Measurements from ENCODE around the gene COL18A1.

COL18A1 gene

GRCh38 chr21:45545691-45546531 is 140.9 kb downstream of the COL18A1 start:
- no peaks in the 10 kb centered on the region for H3K27me3 ChIP-seq (replicated peaks in 2 of 5; ENCODE audit: control insufficient read depth in 4 of 5, insufficient read depth in 5 of 5, low read length in 4 of 5)

GRCh38 chr21:45546636-45547544 is 141.9 kb downstream of the COL18A1 start:
- POLR2A ChIA-PET, result interaction anchor here (0.7 kb wide), 1 partner anchor 273 kb away, joined by 4 read pairs; no protein-coding TSS in a partner anchor
- DNase-seq, result no peak
- Histone ChIP-seq H3K9me3 (ENCODE audit: control extremely low read depth in 1 of 5, control insufficient read depth in 4 of 5, insufficient read depth in 2 of 5, low read depth in 1 of 5, low read length in 4 of 5) (no peaks in the 10 kb centered on the region), H3K36me3 (ENCODE audit: control insufficient read depth in 4 of 4, insufficient read depth in 4 of 4, low read length in 3 of 4) (no peaks in the 10 kb centered on the region), H3K4me3 (ENCODE audit: control insufficient read depth in 1 of 7, extremely low read depth in 1 of 7, insufficient read depth in 4 of 7, low read depth in 2 of 7, low read length in 6 of 7) (no peak overlapping the region), H3K27me3 (replicated peaks in 2 of 5; ENCODE audit: control insufficient read depth in 4 of 5, insufficient read depth in 5 of 5, low read length in 4 of 5) (no peaks in the 10 kb centered on the region), H3K4me1 (ENCODE audit: control extremely low read depth in 1 of 4, control insufficient read depth in 4 of 4, insufficient read depth in 4 of 4, low read length in 3 of 4) (peaks cover 5 to 47% (median 41%) of the 10 kb centered on the region in 4 experiments), H3K27ac (ENCODE audit: insufficient read depth in 1 of 2, low read depth in 1 of 2, low read length in 2 of 2, poor library complexity in 1 of 2, severe bottlenecking in 2 of 2) (no peak overlapping the region)
- 98% methylated on average over 12 of the region's 16 CpGs for WGBS (ENCODE audit: insufficient coverage)
- CTCF ChIA-PET, result interaction anchor here (1.0 to 2.2 kb wide), 2 partner anchors 10 to 56 kb away, joined by 3 to 7 read pairs; no protein-coding TSS in a partner anchor

More at GRCh38 chr21:45545691-45546531, 140.9 kb downstream of the COL18A1 start:
- POLR2A ChIA-PET, result interaction anchor here (0.7 kb wide), 1 partner anchor 274 kb away, joined by 4 read pairs; no protein-coding TSS in a partner anchor
- H3K4me3 ChIP-seq (ENCODE audit: control insufficient read depth in 1 of 7, extremely low read depth in 1 of 7, insufficient read depth in 4 of 7, low read depth in 2 of 7, low read length in 6 of 7), result no peak overlapping the region
- no peak for DNase-seq
- H3K4me1 ChIP-seq (ENCODE audit: control extremely low read depth in 1 of 4, control insufficient read depth in 4 of 4, insufficient read depth in 4 of 4, low read length in 3 of 4), result peaks cover 0 to 45% (median 39%) of the 10 kb centered on the region in 4 experiments
- peaks cover 0 to 3% (median 0%) of the 10 kb centered on the region in 4 experiments for H3K36me3 ChIP-seq (ENCODE audit: control insufficient read depth in 4 of 4, insufficient read depth in 4 of 4, low read length in 3 of 4)
- H3K27ac ChIP-seq (ENCODE audit: insufficient read depth in 1 of 2, low read depth in 1 of 2, low read length in 2 of 2, poor library complexity in 1 of 2, severe bottlenecking in 2 of 2), result no peak overlapping the region
- CTCF ChIA-PET, result interaction anchor here (2.2 kb wide), 1 partner anchor 11 kb away, joined by 7 read pairs; no protein-coding TSS in a partner anchor
- no peaks in the 10 kb centered on the region for H3K9me3 ChIP-seq (ENCODE audit: control extremely low read depth in 1 of 5, control insufficient read depth in 4 of 5, insufficient read depth in 2 of 5, low read depth in 1 of 5, low read length in 4 of 5)
- WGBS (ENCODE audit: insufficient coverage), result 94% methylated on average over 19 of the region's 22 CpGs

- peaks cover 5 to 53% (median 48%) of the 10 kb centered on the region in 4 experiments for H3K4me1 ChIP-seq (ENCODE audit: control extremely low read depth in 1 of 4, control insufficient read depth in 4 of 4, insufficient read depth in 4 of 4, low read length in 3 of 4)
- WGBS (ENCODE audit: insufficient coverage), result 100% methylated on average over 1 of the region's 3 CpGs
- CTCF ChIA-PET, result interaction anchor here (0.6 to 2.2 kb wide), 3 partner anchors 9 to 55 kb away, joined by 3 to 7 read pairs (median 3); no protein-coding TSS in a partner anchor
- H3K27me3 ChIP-seq (replicated peaks in 2 of 5; ENCODE audit: control insufficient read depth in 4 of 5, insufficient read depth in 5 of 5, low read length in 4 of 5), result no peaks in the 10 kb centered on the region
- DNase-seq, result no peak
- POLR2A ChIA-PET, result no interaction called here
- no peaks in the 10 kb centered on the region for H3K36me3 ChIP-seq (ENCODE audit: control insufficient read depth in 4 of 4, insufficient read depth in 4 of 4, low read length in 3 of 4)
- H3K27ac ChIP-seq (ENCODE audit: insufficient read depth in 1 of 2, low read depth in 1 of 2, low read length in 2 of 2, poor library complexity in 1 of 2, severe bottlenecking in 2 of 2), result no peak overlapping the region
- no peak overlapping the region for H3K4me3 ChIP-seq (ENCODE audit: control insufficient read depth in 1 of 7, extremely low read depth in 1 of 7, insufficient read depth in 4 of 7, low read depth in 2 of 7, low read length in 6 of 7)
- no peaks in the 10 kb centered on the region for H3K9me3 ChIP-seq (ENCODE audit: control extremely low read depth in 1 of 5, control insufficient read depth in 4 of 5, insufficient read depth in 2 of 5, low read depth in 1 of 5, low read length in 4 of 5)
Observed at GRCh38 chr21:45547545-45547900, 142.6 kb downstream of the COL18A1 start.

GRCh38 chr21:45548711-45549491 is 143.9 kb downstream of the COL18A1 start:
- WGBS (ENCODE audit: insufficient coverage), result 76% methylated on average over 5 of the region's 9 CpGs
- peaks cover 5 to 49% (median 43%) of the 10 kb centered on the region in 4 experiments for H3K4me1 ChIP-seq (ENCODE audit: control extremely low read depth in 1 of 4, control insufficient read depth in 4 of 4, insufficient read depth in 4 of 4, low read length in 3 of 4)
- ChIA-PET POLR2A (interaction anchor here (0.5 kb wide), 1 partner anchor 1670 kb away, joined by 3 read pairs; no protein-coding TSS in a partner anchor), CTCF (no interaction called here)
- H3K27me3 ChIP-seq (replicated peaks in 2 of 5; ENCODE audit: control insufficient read depth in 4 of 5, insufficient read depth in 5 of 5, low read length in 4 of 5), result no peaks in the 10 kb centered on the region
- no peak overlapping the region for H3K4me3 ChIP-seq (ENCODE audit: control insufficient read depth in 1 of 7, extremely low read depth in 1 of 7, insufficient read depth in 4 of 7, low read depth in 2 of 7, low read length in 6 of 7)
- no peak overlapping the region for H3K27ac ChIP-seq (ENCODE audit: insufficient read depth in 1 of 2, low read depth in 1 of 2, low read length in 2 of 2, poor library complexity in 1 of 2, severe bottlenecking in 2 of 2)
- H3K36me3 ChIP-seq (ENCODE audit: control insufficient read depth in 4 of 4, insufficient read depth in 4 of 4, low read length in 3 of 4), result no peaks in the 10 kb centered on the region
- DNase-seq, result no peak
- no peaks in the 10 kb centered on the region for H3K9me3 ChIP-seq (ENCODE audit: control extremely low read depth in 1 of 5, control insufficient read depth in 4 of 5, insufficient read depth in 2 of 5, low read depth in 1 of 5, low read length in 4 of 5)

- Histone ChIP-seq H3K9me3 (ENCODE audit: control extremely low read depth in 1 of 5, control insufficient read depth in 4 of 5, insufficient read depth in 2 of 5, low read depth in 1 of 5, low read length in 4 of 5) (no peaks in the 10 kb centered on the region), H3K4me1 (ENCODE audit: control extremely low read depth in 1 of 4, control insufficient read depth in 4 of 4, insufficient read depth in 4 of 4, low read length in 3 of 4) (peaks cover 5 to 47% (median 43%) of the 10 kb centered on the region in 4 experiments), H3K27ac (ENCODE audit: insufficient read depth in 1 of 2, low read depth in 1 of 2, low read length in 2 of 2, poor library complexity in 1 of 2, severe bottlenecking in 2 of 2) (peak overlapping the region; percentile 28 to 49), H3K4me3 (ENCODE audit: control insufficient read depth in 1 of 7, extremely low read depth in 1 of 7, insufficient read depth in 4 of 7, low read depth in 2 of 7, low read length in 6 of 7) (peak overlapping the region in 5 of 7 experiments; percentile 32 to 66 (median 53)), H3K27me3 (replicated peaks in 2 of 5; ENCODE audit: control insufficient read depth in 4 of 5, insufficient read depth in 5 of 5, low read length in 4 of 5) (no peaks in the 10 kb centered on the region), H3K36me3 (ENCODE audit: control insufficient read depth in 4 of 4, insufficient read depth in 4 of 4, low read length in 3 of 4) (no peaks in the 10 kb centered on the region)
- ChIA-PET POLR2A (no interaction called here), CTCF (interaction anchor here (1.5 to 1.8 kb wide), 3 partner anchors 14 to 67 kb away, joined by 3 to 5 read pairs (median 4); no protein-coding TSS in a partner anchor)
- WGBS (ENCODE audit: insufficient coverage), result 50% methylated on average over 8 of the region's 15 CpGs
- peak in 2 of 3 donors; percentile 14 to 26 for DNase-seq
Observed at GRCh38 chr21:45549626-45550463, 144.9 kb downstream of the COL18A1 start.

All from common myeloid progenitor, CD34-positive (primary cell).